AG10803 (cell line): ENCODE data around the gene HSPG2.
A peak's percentile ranks its signal among the peaks of the same experiment; 100 is the strongest.

Experiments used
- DNase-seq: peaks from one replicate; pipeline ENCODE4 v3.0.0; 2010; ENCODE audit warnings: low read depth
- H3K4me3 ChIP-seq: 2 replicates; pipeline ENCODE4 v1.5.1; 2011; ENCODE audit warnings: mild to moderate bottlenecking, low read length, control low read depth
- TF ChIP-seq, protein P1 (sequence below): conservative IDR thresholded peaks from 2 replicates; pipeline ENCODE4 v1.5.1; 2011; ENCODE audit warnings: mild to moderate bottlenecking, low read length, control low read depth, inconsistent platforms

The HSPG2 gene

DNA sequence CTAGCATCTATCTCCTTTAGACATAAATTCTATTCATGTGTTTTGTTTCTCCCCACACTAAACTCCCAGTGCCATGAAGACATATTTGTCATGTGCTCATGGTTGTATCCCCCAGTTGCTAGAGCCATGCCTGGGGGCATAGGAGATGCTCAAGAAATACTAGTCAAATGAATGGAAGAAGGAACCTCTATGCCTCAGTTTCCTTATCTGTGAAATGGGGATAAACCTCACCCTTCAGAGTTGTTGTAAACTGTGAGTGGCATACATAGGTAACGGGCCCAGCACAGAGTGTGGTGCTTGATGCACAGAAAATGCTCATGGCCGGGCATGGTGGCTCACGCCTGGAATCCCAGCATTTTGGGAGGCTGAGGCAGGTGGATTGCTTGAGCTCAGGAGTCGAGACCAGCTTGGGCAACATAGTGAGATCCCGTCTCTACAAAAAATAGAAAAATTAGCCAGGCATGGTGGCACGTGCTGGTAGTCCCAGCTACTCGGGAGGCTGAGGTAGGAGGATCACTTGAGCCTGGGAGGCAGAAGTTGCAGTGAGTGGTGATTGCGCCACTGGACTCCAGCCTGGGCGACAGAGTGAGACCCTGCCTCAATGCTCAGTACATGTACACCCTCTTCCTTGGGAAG lies 116.4 kb downstream of the HSPG2 start:
- TF ChIP-seq, protein P1, sequence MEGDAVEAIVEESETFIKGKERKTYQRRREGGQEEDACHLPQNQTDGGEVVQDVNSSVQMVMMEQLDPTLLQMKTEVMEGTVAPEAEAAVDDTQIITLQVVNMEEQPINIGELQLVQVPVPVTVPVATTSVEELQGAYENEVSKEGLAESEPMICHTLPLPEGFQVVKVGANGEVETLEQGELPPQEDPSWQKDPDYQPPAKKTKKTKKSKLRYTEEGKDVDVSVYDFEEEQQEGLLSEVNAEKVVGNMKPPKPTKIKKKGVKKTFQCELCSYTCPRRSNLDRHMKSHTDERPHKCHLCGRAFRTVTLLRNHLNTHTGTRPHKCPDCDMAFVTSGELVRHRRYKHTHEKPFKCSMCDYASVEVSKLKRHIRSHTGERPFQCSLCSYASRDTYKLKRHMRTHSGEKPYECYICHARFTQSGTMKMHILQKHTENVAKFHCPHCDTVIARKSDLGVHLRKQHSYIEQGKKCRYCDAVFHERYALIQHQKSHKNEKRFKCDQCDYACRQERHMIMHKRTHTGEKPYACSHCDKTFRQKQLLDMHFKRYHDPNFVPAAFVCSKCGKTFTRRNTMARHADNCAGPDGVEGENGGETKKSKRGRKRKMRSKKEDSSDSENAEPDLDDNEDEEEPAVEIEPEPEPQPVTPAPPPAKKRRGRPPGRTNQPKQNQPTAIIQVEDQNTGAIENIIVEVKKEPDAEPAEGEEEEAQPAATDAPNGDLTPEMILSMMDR: no peak
- DNase-seq: no peak
- no peak overlapping the region for H3K4me3 ChIP-seq

DNA sequence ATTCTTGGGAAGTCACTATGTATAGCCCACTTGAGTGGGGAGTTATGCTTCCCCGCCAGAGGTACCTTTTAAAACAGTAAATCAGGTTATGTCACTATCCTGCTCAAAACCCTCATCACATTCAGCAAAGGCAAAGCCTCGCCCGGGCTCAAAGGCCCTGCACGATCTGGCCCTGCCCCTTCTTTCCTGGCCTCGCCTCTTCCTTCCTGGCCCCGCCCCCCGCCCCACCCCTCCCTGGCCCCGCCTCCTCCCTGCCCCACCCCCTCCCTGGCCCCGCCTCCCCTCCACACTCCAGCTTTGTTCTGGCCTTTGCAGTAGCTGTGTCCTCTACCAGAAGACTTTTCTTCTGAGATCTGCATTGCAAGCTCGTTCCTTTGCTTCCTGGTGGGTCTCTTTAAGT lies 118.5 kb downstream of the HSPG2 start:
- DNase-seq: peak; percentile 18
- no peak overlapping the region for H3K4me3 ChIP-seq
- TF ChIP-seq, protein P1: no peak

DNA sequence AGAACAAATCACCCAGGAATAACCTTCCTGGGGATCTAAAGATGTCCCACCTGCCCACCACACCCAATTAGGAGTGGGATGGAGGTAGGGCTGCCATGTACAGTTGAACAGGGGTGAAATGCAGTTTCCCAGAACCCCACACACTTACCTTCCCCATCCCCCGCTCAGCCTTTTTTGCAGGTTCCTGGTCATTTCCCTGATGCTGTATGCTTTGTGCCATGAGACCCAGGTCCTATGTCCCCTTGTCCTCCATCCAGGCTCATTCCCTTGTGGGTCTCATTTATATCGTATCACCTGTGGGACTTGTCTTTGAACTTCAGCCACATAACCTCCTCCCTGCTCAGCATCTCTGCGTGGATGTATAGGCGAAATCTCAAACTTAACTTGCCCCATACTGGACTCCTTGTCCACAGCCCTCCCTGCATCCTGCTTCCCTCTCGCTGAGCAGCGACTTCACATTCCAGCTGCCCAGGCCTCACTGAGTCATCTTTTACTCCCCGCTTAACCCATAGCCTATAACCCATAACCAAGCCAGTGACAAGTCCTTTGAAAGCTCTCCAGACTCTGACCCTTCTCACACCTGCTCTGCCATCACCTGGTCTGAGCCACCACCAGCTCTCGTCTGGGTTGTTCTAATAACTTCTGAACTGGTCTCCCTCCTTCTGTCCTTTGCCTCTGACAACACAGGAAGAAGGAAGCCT lies 120.4 kb downstream of the HSPG2 start:
- TF ChIP-seq, protein P1: no peak
- H3K4me3 ChIP-seq: no peak overlapping the region
- peak; percentile 68 for DNase-seq

DNA sequence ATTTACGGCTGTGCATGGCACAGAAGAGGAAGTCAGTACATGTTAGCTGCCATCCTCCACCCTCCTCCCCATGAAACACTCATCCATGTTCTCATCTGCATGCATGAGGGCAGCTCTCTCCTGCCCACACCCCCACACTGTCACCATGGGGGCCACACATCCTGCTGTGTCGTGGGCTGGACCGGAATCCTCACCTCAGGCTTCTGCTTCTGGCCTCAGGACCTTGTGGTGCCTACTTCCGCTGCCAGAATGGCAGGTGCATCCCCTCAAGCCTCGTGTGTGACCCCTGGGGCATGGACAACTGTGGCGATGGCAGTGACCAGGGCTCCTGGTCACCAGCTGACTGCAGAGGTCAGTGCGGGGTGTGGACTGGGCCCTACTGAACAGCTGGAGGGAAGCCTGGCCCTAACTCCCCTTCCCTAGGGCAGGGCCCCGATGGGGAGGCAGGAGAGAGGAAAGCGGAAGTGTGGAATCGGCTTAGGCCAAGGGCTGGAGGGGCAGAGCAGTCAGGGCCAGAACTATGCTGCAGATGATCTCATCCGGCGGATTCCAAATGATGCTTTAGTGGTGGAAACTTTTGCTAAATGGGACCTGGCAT lies 121.3 kb downstream of the HSPG2 start:
- no peak for DNase-seq
- H3K4me3 ChIP-seq: no peak overlapping the region
- TF ChIP-seq, protein P1: no peak

DNA sequence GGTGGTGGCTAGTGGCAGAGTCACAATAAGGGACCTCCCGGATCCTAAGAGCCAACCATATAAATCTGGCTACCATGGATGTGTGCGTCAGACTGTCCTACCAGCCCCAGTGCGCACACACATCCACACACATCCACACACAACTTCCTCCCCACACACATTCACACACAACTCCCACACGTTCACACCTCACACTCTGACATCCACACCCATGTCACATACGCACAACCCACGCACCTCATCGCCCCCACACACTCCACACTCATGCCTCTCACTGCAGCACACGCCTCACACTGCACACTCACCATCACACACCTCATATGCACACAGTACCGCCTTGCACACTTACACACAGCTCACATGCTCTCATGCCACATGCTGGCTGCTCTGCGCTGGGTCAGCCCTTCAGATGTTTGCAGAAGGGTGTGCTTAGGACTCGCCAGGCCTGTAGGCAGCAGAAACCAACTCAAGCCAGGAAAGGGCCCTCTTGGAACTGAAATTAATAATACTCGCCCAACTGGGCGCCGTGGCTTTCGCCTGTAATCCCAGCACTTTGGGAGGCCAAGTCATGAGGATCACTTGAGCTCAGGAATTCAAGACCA lies 122.0 kb downstream of the HSPG2 start:
- DNase-seq: no peak
- TF ChIP-seq, protein P1: no peak
- H3K4me3 ChIP-seq: no peak overlapping the region

DNA sequence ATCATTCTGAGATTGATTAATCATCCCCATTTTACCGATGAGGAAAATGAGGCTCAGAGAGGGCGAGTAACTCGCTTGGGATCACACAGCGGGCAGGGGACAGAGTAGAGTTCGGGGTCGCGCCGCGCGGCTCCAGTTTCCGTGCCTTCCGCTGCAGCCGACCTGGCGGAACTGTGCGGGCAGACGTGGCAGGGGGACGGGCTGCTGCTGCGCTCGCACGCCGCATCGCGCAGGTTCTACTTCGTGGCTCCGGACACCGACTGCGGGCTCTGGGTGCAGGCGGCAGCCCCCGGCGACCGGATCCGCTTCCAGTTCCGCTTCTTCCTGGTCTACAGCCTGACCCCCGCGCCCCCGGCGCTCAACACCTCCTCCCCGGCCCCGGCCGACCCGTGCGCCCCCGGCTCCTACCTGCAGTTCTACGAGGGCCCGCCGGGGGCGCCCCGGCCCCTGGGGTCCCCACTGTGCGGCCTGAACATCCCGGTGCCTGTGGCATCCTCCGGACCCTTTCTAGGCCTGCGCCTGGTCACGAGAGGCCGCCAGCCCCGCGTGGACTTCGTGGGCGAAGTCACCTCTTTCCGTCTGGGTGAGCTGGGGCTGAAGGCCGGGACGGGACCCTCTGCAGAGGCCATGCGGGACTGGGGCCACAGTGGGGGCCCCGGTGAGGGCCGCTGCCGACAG lies 122.7 kb downstream of the HSPG2 start:
- peak overlapping the region; percentile 41 for H3K4me3 ChIP-seq
- DNase-seq: no peak
- TF ChIP-seq, protein P1: peak; percentile 36; the same call in 1 of the 2 replicates
